PC-9 (cell line): ENCODE measurements around the gene CSE1L. TPM values are rescaled to one million over a fixed set of nuclear protein-coding genes. Genes with fewer than 3 reads are reported as not detected.

Experiments
- BruUV-seq: library from RNA; stranded (reverse); fragments of 400-500 nt; replicated peaks from 2 replicates; lab custom pipeline; 2021; lab: Mats Ljungman, UMichigan
- CTCF ChIA-PET: fragments of 300-600 bp; sonication (Branson Sonifier 250); formaldehyde crosslinking; loops from one replicate; lab custom pipeline; 2022; ENCODE audit warnings: antibody characterized with exemption; lab: Charles Lee
- POLR2A ChIA-PET: fragments of 300-600 bp; sonication (Branson Sonifier 250); formaldehyde crosslinking; loops from one replicate; lab custom pipeline; 2022; ENCODE audit warnings: antibody characterized with exemption; ENCODE audit not compliant: unreplicated experiment; lab: Charles Lee
- DNase-seq, 2 experiments: peaks; one replicate each; pipeline versions ENCODE4 v3.0.0 to v3.0.0-alpha.2; 2015 to 2022; ENCODE audit warnings: mixed read lengths in 1 of 2
- H2AFZ ChIP-seq: fragments of 200-600 bp; sonication (generic); 2 replicates; pipeline ENCODE4 v1.8.1; 2017; ENCODE audit warnings: antibody characterized with exemption
- H3F3A ChIP-seq: fragments of 200-600 bp; sonication (generic); 2 replicates; pipeline ENCODE4 v1.8.1; 2017; ENCODE audit warnings: antibody characterized with exemption, mild to moderate bottlenecking, low read depth; ENCODE audit not compliant: insufficient read depth
- H3K27ac ChIP-seq: fragments of 200-600 bp; sonication (generic); 2 replicates; pipeline ENCODE4 v1.6.1; 2016; ENCODE audit warnings: mixed run types
- H3K27me3 ChIP-seq: fragments of 200-600 bp; sonication (generic); 2 replicates; pipeline ENCODE4 v1.6.1; 2016; ENCODE audit warnings: low read depth, mixed run types; ENCODE audit not compliant: insufficient read depth
- H3K36me3 ChIP-seq: fragments of 200-600 bp; sonication (generic); 2 replicates; pipeline ENCODE4 v1.6.1; 2016; ENCODE audit warnings: low read depth, mixed run types
- H3K4me1 ChIP-seq: fragments of 200-600 bp; sonication (generic); replicated peaks from 2 replicates; pipeline ENCODE4 v1.6.1; 2016; ENCODE audit warnings: mixed run types; ENCODE audit not compliant: insufficient read depth
- H3K4me2 ChIP-seq: fragments of 200-600 bp; sonication (generic); 2 replicates; pipeline ENCODE4 v1.6.1; 2017; ENCODE audit warnings: mixed run types
- H3K4me3 ChIP-seq: fragments of 200-600 bp; sonication (generic); 2 replicates; pipeline ENCODE4 v1.6.1; 2016; ENCODE audit warnings: mixed run types
- H3K79me2 ChIP-seq: fragments of 200-600 bp; sonication (generic); 2 replicates; pipeline ENCODE4 v1.6.1; 2017; ENCODE audit warnings: low read depth, mixed run types
- H3K9me2 ChIP-seq: fragments of 200-600 bp; sonication (generic); 2 replicates; pipeline ENCODE4 v1.8.1; 2017; ENCODE audit warnings: mild to moderate bottlenecking; ENCODE audit not compliant: insufficient read depth
- H3K9me3 ChIP-seq: fragments of 200-600 bp; sonication (generic); 2 replicates; pipeline ENCODE4 v1.8.1; 2016; ENCODE audit warnings: low read depth; ENCODE audit not compliant: insufficient read depth
- H4K20me1 ChIP-seq: fragments of 200-600 bp; sonication (generic); 2 replicates; pipeline ENCODE4 v1.8.1; 2017; ENCODE audit not compliant: insufficient read depth
- CTCF ChIP-seq: fragments of 200-600 bp; sonication (generic); conservative IDR thresholded peaks from 2 replicates; pipeline ENCODE4 v1.6.1; 2017; ENCODE audit warnings: mixed run types, antibody characterized with exemption, mild to moderate bottlenecking, moderate library complexity
- EZH2 ChIP-seq: fragments of 200-600 bp; sonication (generic); IDR thresholded peaks from 2 replicates; pipeline ENCODE4 v1.8.0; 2017; ENCODE audit warnings: antibody characterized with exemption, low read depth
- intact Hi-C: fragments of 100-400 bp; cut with micrococcal nuclease; formaldehyde crosslinking; loops from one replicate; pipeline ENCODE4 v1.10.0; 2022; ENCODE audit not compliant: unreplicated experiment
- total RNA-seq: library from RNA; stranded (reverse); gene quantifications from 2 replicates; pipeline ENCODE4 v1.2.3, GENCODE V29; 2021

CSE1L gene
- total RNA-seq, 1 experiment from 2014 or later: 132 TPM

DNA sequence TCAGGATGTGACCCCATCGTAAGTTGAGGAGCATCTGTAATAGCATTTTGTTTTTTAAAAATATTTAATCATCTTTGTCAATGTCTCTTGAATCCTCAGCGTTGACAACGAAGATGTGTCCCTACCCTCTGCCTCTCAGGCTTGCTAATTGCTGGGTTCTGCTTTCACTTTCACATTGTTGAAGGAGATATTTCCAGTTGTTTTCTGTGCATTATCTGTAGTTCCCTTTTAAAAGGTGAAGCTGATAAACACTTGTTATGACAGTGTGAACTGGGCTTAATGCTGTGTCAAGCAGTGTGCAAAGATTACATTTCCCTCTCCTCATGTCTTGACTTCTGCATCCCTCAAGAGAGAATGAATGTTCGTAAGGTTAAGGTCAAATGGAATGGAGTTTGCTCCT is 54.9 kb downstream of the CSE1L start:
- H4K20me1 ChIP-seq: peaks cover 19% of the 10 kb centered on the region
- H3K27me3 ChIP-seq: no peaks in the 10 kb centered on the region
- TF ChIP-seq EZH2: no peak
- TF ChIP-seq CTCF: no peak
- no peaks in the 10 kb centered on the region for H3K9me2 ChIP-seq
- peaks cover 56% of the 10 kb centered on the region for H3F3A ChIP-seq
- H3K9me3 ChIP-seq: no peaks in the 10 kb centered on the region
- H3K27ac ChIP-seq: no peak overlapping the region
- POLR2A ChIA-PET: no interaction called here
- no peak overlapping the region for H3K4me2 ChIP-seq
- H3K79me2 ChIP-seq: no peaks in the 10 kb centered on the region
- intact Hi-C loops: no loop called here
- BruUV-seq: no TSS peak
- CTCF ChIA-PET: no interaction called here
- no peaks in the 10 kb centered on the region for H3K4me1 ChIP-seq
- no peak for DNase-seq
- H2AFZ ChIP-seq: no peak overlapping the region
- no peak overlapping the region for H3K4me3 ChIP-seq
- H3K36me3 ChIP-seq: peaks cover 41% of the 10 kb centered on the region

- TF ChIP-seq EZH2: no peak
- no peak for TF ChIP-seq CTCF
- Histone ChIP-seq H3K36me3 (peaks cover 34% of the 10 kb centered on the region), H3F3A (peaks cover 64% of the 10 kb centered on the region), H3K9me3 (no peaks in the 10 kb centered on the region), H3K9me2 (no peaks in the 10 kb centered on the region), H3K27ac (no peak overlapping the region), H2AFZ (no peak overlapping the region), H4K20me1 (peaks cover 9% of the 10 kb centered on the region), H3K4me2 (no peak overlapping the region), H3K4me3 (no peak overlapping the region), H3K27me3 (no peaks in the 10 kb centered on the region), H3K79me2 (no peaks in the 10 kb centered on the region), H3K4me1 (no peaks in the 10 kb centered on the region)
- intact Hi-C loops: no loop called here
- CTCF ChIA-PET: interaction anchor here (1.5 kb wide), 1 partner anchor 30 kb away, joined by 3 read pairs; no protein-coding TSS in a partner anchor
- POLR2A ChIA-PET: interaction anchor here (0.7 kb wide), 1 partner anchor 206 kb away, joined by 9 read pairs; no protein-coding TSS in a partner anchor
- no peak for DNase-seq
- no TSS peak for BruUV-seq
Observed at GRCh38 chr20:49103019-49103418, 56.9 kb downstream of the CSE1L start.

DNA sequence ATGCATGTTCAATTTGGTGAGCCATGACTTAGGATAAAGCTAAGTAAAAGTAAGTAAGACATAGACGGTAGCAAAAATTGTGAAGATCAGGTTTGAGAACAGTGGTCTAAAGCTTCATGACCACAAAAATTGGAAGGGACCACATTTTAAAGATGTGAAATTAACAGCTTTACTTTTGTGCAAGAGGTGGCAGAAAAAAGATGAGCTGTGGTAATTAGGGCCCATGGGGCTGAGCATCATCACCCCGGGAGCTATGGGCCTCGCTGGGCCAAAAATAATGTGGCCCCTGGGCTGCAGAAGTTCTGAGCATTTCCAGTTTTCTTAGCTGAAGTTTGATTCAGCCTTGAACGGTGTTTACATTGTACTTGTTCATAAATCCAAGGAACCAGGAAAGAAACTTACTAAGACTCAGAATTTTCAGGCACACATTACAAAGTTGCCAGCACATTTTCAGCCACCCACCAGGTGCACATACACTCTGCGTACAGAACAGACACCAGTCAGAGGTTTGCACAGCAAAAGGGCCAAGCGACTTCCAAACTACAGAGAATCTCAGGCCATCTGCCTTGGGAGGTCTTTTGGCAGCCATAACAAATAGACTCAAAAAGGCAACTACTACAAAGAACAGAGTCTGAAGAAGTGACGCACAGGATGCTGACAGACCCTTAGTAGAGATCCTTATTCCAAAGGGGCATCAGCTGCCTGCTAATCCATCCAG is 57.7 kb downstream of the CSE1L start:
- no peaks in the 10 kb centered on the region for H3K27me3 ChIP-seq
- ChIA-PET CTCF (no interaction called here), POLR2A (interaction anchor here (0.7 kb wide), 1 partner anchor 206 kb away, joined by 9 read pairs; no protein-coding TSS in a partner anchor)
- peaks cover 61% of the 10 kb centered on the region for H3F3A ChIP-seq
- no peaks in the 10 kb centered on the region for H3K9me3 ChIP-seq
- DNase-seq: no peak
- H3K9me2 ChIP-seq: no peaks in the 10 kb centered on the region
- H3K79me2 ChIP-seq: no peaks in the 10 kb centered on the region
- H3K4me3 ChIP-seq: no peak overlapping the region
- H2AFZ ChIP-seq: no peak overlapping the region
- no peaks in the 10 kb centered on the region for H3K4me1 ChIP-seq
- intact Hi-C loops: no loop called here
- no peak overlapping the region for H3K4me2 ChIP-seq
- TF ChIP-seq EZH2: no peak
- no peak for TF ChIP-seq CTCF
- no peak overlapping the region for H3K27ac ChIP-seq
- H4K20me1 ChIP-seq: peaks cover 9% of the 10 kb centered on the region
- BruUV-seq: no TSS peak
- H3K36me3 ChIP-seq: peaks cover 26% of the 10 kb centered on the region
